Activated CD4-positive, alpha-beta memory T cell treated with anti-CD3 and anti-CD28 coated beads for 36 hours (primary cell): ENCODE results near the gene ATP8B2. TPM values are rescaled to one million over a fixed set of nuclear protein-coding genes. Genes with fewer than 3 reads are reported as not detected.
"Not testable (repeated sequence)": the region's sequence is repeated elsewhere in the genome, so short reads cannot be mapped to it uniquely, and the experiment has no call there.

ENCODE experiments used
- CTCF ChIA-PET: fragments of 350-600 bp; sonication (Branson Sonifier 250); formaldehyde crosslinking; loops from one replicate; lab custom pipeline; 2021; ENCODE audit warnings: antibody characterized with exemption, inconsistent platforms; lab: Charles Lee
- POLR2A ChIA-PET: fragments of 350-600 bp; sonication (Branson Sonifier 250); formaldehyde crosslinking; loops from one replicate; lab custom pipeline; 2021; ENCODE audit warnings: antibody characterized with exemption; lab: Charles Lee
- DNase-seq: peaks from one replicate; pipeline ENCODE4 v3.0.0-alpha.2; 2020
- H3K27ac Mint-ChIP-seq: one replicate; pipeline ENCODE4 v1.8.0; 2021; ENCODE audit warnings: mixed read lengths
- H3K27me3 Mint-ChIP-seq: one replicate; pipeline ENCODE4 v1.8.0; 2021; ENCODE audit warnings: mixed read lengths
- H3K36me3 Mint-ChIP-seq: one replicate; pipeline ENCODE4 v1.8.0; 2021; ENCODE audit warnings: mixed read lengths
- H3K4me1 Mint-ChIP-seq: one replicate; pipeline ENCODE4 v1.8.0; 2021; ENCODE audit warnings: low read depth, mixed read lengths
- H3K4me3 Mint-ChIP-seq: one replicate; pipeline ENCODE4 v1.8.0; 2021; ENCODE audit warnings: mild to moderate bottlenecking, mixed read lengths
- H3K9me3 Mint-ChIP-seq: one replicate; pipeline ENCODE4 v1.8.0; 2021; ENCODE audit warnings: mixed read lengths
- intact Hi-C: fragments of 100-400 bp; cut with micrococcal nuclease; formaldehyde crosslinking; loops from one replicate; pipeline ENCODE4 v1.15.1; 2023
- total RNA-seq, 2 experiments: library from RNA; stranded (reverse); gene quantifications; one replicate each; pipeline ENCODE4 v1.2.3, GENCODE V29; 2021

The ATP8B2 gene
- 10 to 100 TPM; 58.5 to 59.9 TPM for total RNA-seq

DNA sequence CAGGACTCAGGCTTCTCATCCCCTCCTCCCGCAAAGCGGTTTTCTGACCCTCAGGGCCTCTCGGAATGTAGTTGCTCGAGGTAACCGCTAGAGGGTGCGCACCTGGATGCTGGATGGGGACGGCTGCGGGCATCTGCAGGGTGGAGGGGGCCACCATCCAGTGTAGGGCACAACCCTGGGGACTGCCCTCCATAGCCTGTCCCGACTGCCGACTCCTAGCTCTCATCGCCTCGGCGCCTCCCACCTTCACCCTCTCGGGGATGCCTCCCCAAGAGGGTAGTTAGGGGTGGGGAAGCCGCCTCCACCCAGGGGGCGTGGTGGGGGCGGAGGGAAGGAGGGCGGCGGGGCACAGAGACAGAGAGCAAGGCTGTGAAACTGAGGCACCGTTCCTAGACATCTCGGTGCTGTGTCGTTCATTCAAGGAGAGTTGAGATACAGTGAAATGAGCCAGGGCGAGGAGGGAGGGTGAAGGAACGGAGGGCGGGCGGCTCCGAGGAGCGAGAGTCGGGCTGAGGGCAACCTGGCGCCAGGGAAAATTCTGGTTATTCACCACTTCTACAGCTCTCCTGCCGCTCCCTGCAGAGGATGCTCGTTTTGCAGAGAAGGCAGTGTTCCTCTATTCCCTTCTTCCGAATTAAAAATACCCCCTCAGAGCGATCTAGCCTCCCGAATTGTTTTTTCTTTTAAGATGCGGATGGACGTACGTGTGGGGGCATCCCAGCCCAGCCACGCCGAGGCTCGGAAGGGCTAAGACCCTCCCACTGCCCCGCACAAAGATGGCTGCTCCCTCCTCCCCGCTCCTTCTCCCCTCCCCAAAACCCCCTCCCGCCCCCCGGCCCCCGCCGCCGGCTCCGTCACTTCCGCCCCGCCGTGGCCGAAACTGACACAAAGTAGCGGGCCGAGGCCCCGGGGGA, at the start of gene ATP8B2:
TSS of gene ATP8B2 (plus strand) at position 857 of the 914 bp plus-strand sequence. CDS start 2,617 bp downstream, outside the sequence.
- intact Hi-C loops = loop anchor here (1.0 to 5.0 kb wide), 4 partner anchors 10 to 152 kb away; no protein-coding TSS in a partner anchor
- DNase-seq = peak; percentile 91
- ChIA-PET CTCF (interaction anchor here (0.6 to 9.6 kb wide), 21 partner anchors 10 to 235 kb away, joined by 3 to 173 read pairs (median 4); no protein-coding TSS in a partner anchor), POLR2A (interaction anchor here (0.9 to 1.0 kb wide), 2 partner anchors 10 to 19 kb away, joined by 5 to 6 read pairs; no protein-coding TSS in a partner anchor)
- Mint-ChIP-seq H3K4me3 (peak within 1 kb of the TSS; percentile 98), H3K27me3 (no peaks in the 10 kb centered on the region), H3K36me3 (peaks cover under 1% of the 10 kb centered on the region), H3K27ac (peak within 1 kb of the TSS; percentile 94), H3K4me1 (peaks cover 36% of the 10 kb centered on the region), H3K9me3 (no peaks in the 10 kb centered on the region)

GRCh38 chr1:154276797-154277196, 48.5 kb upstream of the ATP8B2 start:
- POLR2A ChIA-PET = no interaction called here

DNA sequence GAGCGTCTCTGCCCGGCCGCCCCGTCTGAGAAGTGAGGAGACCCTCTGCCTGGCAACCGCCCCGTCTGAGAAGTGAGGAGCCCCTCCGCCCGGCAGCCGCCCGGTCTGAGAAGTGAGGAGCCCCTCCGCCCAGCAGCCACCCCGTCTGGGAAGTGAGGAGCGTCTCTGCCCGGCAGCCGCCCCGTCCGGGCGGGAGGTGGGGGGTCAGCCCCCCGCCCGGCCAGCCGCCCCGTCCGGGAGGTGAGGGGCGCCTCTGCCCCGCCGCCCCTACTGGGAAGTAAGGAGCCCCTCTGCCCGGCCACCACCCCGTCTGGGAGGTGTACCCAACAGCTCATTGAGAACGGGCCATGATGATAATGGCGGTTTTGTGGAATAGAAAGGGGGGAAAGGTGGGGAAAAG, 37.7 kb upstream of the ATP8B2 start:
- H3K4me1 Mint-ChIP-seq, H3K4me3 Mint-ChIP-seq, H3K36me3 Mint-ChIP-seq, H3K27ac Mint-ChIP-seq, H3K27me3 Mint-ChIP-seq, intact Hi-C loops, H3K9me3 Mint-ChIP-seq, DNase-seq, CTCF ChIA-PET: not testable (repeated sequence)
- POLR2A ChIA-PET = interaction anchor here (1.3 kb wide), 1 partner anchor 17 kb away, joined by 3 read pairs; no protein-coding TSS in a partner anchor

More at GRCh38 chr1:154276797-154277196, 48.5 kb upstream of the ATP8B2 start:
- intact Hi-C loops = loop anchor here (10.0 kb wide), 2 partner anchors 312 to 472 kb away; partner anchors contain the start of genes CREB3L4 and SLC39A1
- Mint-ChIP-seq H3K36me3 (peaks cover 32% of the 10 kb centered on the region), H3K27me3 (no peaks in the 10 kb centered on the region), H3K4me1 (peaks cover 20% of the 10 kb centered on the region), H3K9me3 (no peaks in the 10 kb centered on the region), H3K4me3 (no peak overlapping the region), H3K27ac (no peak overlapping the region)
- DNase-seq = peak; percentile 61
- CTCF ChIA-PET = interaction anchor here (0.7 to 8.0 kb wide), 10 partner anchors 10 to 270 kb away, joined by 3 to 98 read pairs (median 4); no protein-coding TSS in a partner anchor

GRCh38 chr1:154288661-154289060, 36.7 kb upstream of the ATP8B2 start:
- no peak overlapping the region for H3K4me3 Mint-ChIP-seq
- ChIA-PET POLR2A (interaction anchor here (1.3 kb wide), 1 partner anchor 16 kb away, joined by 3 read pairs; no protein-coding TSS in a partner anchor), CTCF (no interaction called here)
- H3K27me3 Mint-ChIP-seq = no peaks in the 10 kb centered on the region
- H3K9me3 Mint-ChIP-seq = peaks cover 4% of the 10 kb centered on the region
- no peak overlapping the region for H3K27ac Mint-ChIP-seq
- peaks cover 3% of the 10 kb centered on the region for H3K36me3 Mint-ChIP-seq
- H3K4me1 Mint-ChIP-seq = peaks cover 4% of the 10 kb centered on the region
- no peak for DNase-seq
- intact Hi-C loops = loop anchor here (1.0 kb wide), 1 partner anchor 17 kb away; no protein-coding TSS in a partner anchor

DNA sequence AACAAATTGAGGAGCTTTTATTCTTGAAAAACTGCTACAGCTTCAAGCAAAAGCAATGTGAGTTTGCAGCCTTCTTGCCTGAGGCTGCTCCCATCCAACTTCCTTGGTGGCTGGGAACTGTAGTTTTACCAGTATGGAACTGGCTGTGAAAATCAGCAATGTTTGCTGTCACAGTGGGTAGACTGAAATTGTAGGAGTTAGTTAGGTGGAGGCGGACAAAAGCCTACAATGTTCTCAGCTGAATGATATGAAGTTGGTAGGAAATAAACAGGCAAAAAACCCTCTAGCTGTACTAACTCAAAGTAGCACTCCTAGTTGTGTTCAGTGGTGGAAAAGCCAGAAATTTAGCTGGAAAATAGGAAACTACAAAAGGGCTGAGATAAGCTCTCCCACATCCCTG, 34.4 kb upstream of the ATP8B2 start:
- Mint-ChIP-seq H3K27me3 (no peaks in the 10 kb centered on the region), H3K27ac (no peak overlapping the region), H3K4me1 (peaks cover 4% of the 10 kb centered on the region), H3K36me3 (peaks cover 9% of the 10 kb centered on the region), H3K4me3 (no peak overlapping the region), H3K9me3 (peaks cover 19% of the 10 kb centered on the region)
- no peak for DNase-seq
- POLR2A ChIA-PET = no interaction called here
- intact Hi-C loops = no loop called here
- CTCF ChIA-PET = interaction anchor here (0.9 to 1.8 kb wide), 2 partner anchors 17 to 44 kb away, joined by 3 to 5 read pairs; no protein-coding TSS in a partner anchor

GRCh38 chr1:154295408-154296235, 29.7 kb upstream of the ATP8B2 start:
- CTCF ChIA-PET = interaction anchor here (0.6 to 4.0 kb wide), 2 partner anchors 32 to 39 kb away, joined by 3 to 13 read pairs; no protein-coding TSS in a partner anchor
- no peak overlapping the region for H3K27ac Mint-ChIP-seq
- no peak overlapping the region for H3K4me3 Mint-ChIP-seq

GRCh38 chr1:154301582-154301981, 23.7 kb upstream of the ATP8B2 start:
- DNase-seq = no peak
- intact Hi-C loops = no loop called here
- Mint-ChIP-seq H3K27ac (no peak overlapping the region), H3K4me3 (no peak overlapping the region), H3K36me3 (no peaks in the 10 kb centered on the region), H3K9me3 (peaks cover 2% of the 10 kb centered on the region), H3K27me3 (no peaks in the 10 kb centered on the region), H3K4me1 (peaks cover 16% of the 10 kb centered on the region)
- CTCF ChIA-PET = interaction anchor here (1.0 kb wide), 1 partner anchor 43 kb away, joined by 4 read pairs; no protein-coding TSS in a partner anchor
- POLR2A ChIA-PET = no interaction called here

More at GRCh38 chr1:154295408-154296235, 29.7 kb upstream of the ATP8B2 start:
- no peak for DNase-seq
- Mint-ChIP-seq H3K9me3 (peaks cover 21% of the 10 kb centered on the region), H3K27me3 (no peaks in the 10 kb centered on the region), H3K36me3 (peaks cover 9% of the 10 kb centered on the region), H3K4me1 (peaks cover 3% of the 10 kb centered on the region)
- POLR2A ChIA-PET = no interaction called here
- intact Hi-C loops = no loop called here

- no peaks in the 10 kb centered on the region for H3K27me3 Mint-ChIP-seq
- no peak overlapping the region for H3K4me3 Mint-ChIP-seq
- peak; percentile 83 for DNase-seq
- POLR2A ChIA-PET = interaction anchor here (0.8 to 1.9 kb wide), 4 partner anchors 16 to 135 kb away, joined by 3 to 5 read pairs (median 4); partner anchors contain the start of gene UBAP2L
- peak overlapping the region; percentile 38 for H3K27ac Mint-ChIP-seq
- intact Hi-C loops = loop anchor here (1.0 to 2.0 kb wide), 2 partner anchors 16 to 20 kb away; partner anchors contain the start of gene ATP8B2
- H3K36me3 Mint-ChIP-seq = no peaks in the 10 kb centered on the region
- peaks cover 29% of the 10 kb centered on the region for H3K4me1 Mint-ChIP-seq
- CTCF ChIA-PET = interaction anchor here (0.6 to 3.9 kb wide), 13 partner anchors 18 to 176 kb away, joined by 3 to 25 read pairs (median 4); partner anchors contain the start of gene ATP8B2
- H3K9me3 Mint-ChIP-seq = no peaks in the 10 kb centered on the region
These were observed 20.5 kb upstream of the ATP8B2 start for GRCh38 chr1:154304664-154305337.

GRCh38 chr1:154306151-154306550, 19.2 kb upstream of the ATP8B2 start:
- Mint-ChIP-seq H3K9me3 (no peaks in the 10 kb centered on the region), H3K27ac (no peak overlapping the region), H3K4me3 (no peak overlapping the region), H3K4me1 (peaks cover 26% of the 10 kb centered on the region), H3K36me3 (no peaks in the 10 kb centered on the region), H3K27me3 (no peaks in the 10 kb centered on the region)
- DNase-seq = no peak
- ChIA-PET POLR2A (interaction anchor here (1.9 kb wide), 1 partner anchor 20 kb away, joined by 5 read pairs; no protein-coding TSS in a partner anchor), CTCF (interaction anchor here (1.1 to 3.9 kb wide), 3 partner anchors 17 to 29 kb away, joined by 3 to 25 read pairs (median 11); partner anchors contain the start of gene ATP8B2)
- intact Hi-C loops = no loop called here

GRCh38 chr1:154307670-154308270, 17.6 kb upstream of the ATP8B2 start:
- H3K36me3 Mint-ChIP-seq, intact Hi-C loops, H3K9me3 Mint-ChIP-seq, H3K27me3 Mint-ChIP-seq, H3K4me3 Mint-ChIP-seq: not testable (repeated sequence)
- POLR2A ChIA-PET = interaction anchor here (1.2 kb wide), 1 partner anchor 19 kb away, joined by 5 read pairs; no protein-coding TSS in a partner anchor
- H3K27ac Mint-ChIP-seq = peak overlapping the region; percentile 30
- peak; percentile 44 for DNase-seq
- CTCF ChIA-PET = interaction anchor here (0.7 to 3.9 kb wide), 7 partner anchors 16 to 173 kb away, joined by 3 to 25 read pairs (median 3); partner anchors contain the start of gene ATP8B2
- H3K4me1 Mint-ChIP-seq = peaks cover 26% of the 10 kb centered on the region
